NT2/D1 (cell line): ENCODE data around the gene SLC41A3.

Experiments used
- SUZ12 ChIP-seq: IDR thresholded peaks from 2 replicates; pipeline ENCODE4 v1.6.1; 2011; ENCODE audit not compliant: insufficient read length, insufficient read depth; ENCODE audit errors: extremely low read depth
- ZNF274 ChIP-seq: IDR thresholded peaks from 2 replicates; pipeline ENCODE4 v1.6.1; 2011; ENCODE audit warnings: mild to moderate bottlenecking, low read depth, low read length

DNA sequence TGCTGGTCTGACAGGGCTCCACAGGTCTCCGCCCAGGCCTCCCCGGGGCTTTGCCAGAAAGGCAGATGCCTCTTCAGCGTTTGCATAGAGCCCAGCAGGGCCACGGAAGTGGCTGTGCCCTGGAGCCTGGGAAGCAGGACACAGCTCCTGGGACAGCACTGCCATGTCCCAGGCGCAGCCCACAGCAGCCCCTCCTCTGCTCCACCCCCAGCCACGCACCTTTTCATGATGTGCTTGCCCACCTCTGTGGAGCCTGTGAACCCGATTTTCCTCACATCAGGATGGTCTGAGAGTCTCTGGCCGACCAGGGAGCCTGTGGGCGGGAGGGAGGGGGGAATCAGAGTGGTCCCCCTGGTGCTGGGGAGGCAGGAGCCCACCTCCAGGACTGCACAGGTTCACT is 33.9 kb upstream of the SLC41A3 start:
- no peak for TF ChIP-seq SUZ12
- no peak for TF ChIP-seq ZNF274
